GM12878 (cell line): ENCODE results near the gene DEFB132. TPM values are rescaled to one million over a fixed set of nuclear protein-coding genes. Genes with fewer than 3 reads are reported as not detected.

Experiments
- ATAC-seq: fragments of 200-7000 bp; cut with Tn5 transposase; 3 replicates; pipeline ENCODE4 v1.9.1; 2020; ENCODE audit warnings: mild to moderate bottlenecking, moderate library complexity
- BruUV-seq: library from RNA; stranded (reverse); fragments of 400-500 nt; replicated peaks from 2 replicates; lab custom pipeline; 2021; lab: Mats Ljungman, UMichigan
- CTCF ChIA-PET: fragments of 300-600 bp; sonication (Branson Sonifier 250); formaldehyde crosslinking; extraction: SDS; loops from one replicate; lab custom pipeline; 2021; ENCODE audit warnings: inconsistent platforms; lab: Yijun Ruan, JAX
- POLR2A ChIA-PET: fragments of 350-600 bp; formaldehyde crosslinking; extraction: SDS; loops from one replicate; lab custom pipeline; 2021; ENCODE audit warnings: inconsistent platforms; lab: Charles Lee
- RAD21 ChIA-PET: fragments of 300-600 bp; sonication (Branson Sonifier 250); formaldehyde crosslinking; loops from one replicate; lab custom pipeline; 2023; ENCODE audit warnings: antibody characterized with exemption; ENCODE audit not compliant: unreplicated experiment; lab: Charles Lee
- SMC1A ChIA-PET: fragments of 300-600 bp; sonication (Branson Sonifier 250); formaldehyde crosslinking; loops from one replicate; lab custom pipeline; 2023; ENCODE audit not compliant: unreplicated experiment, uncharacterized antibody; lab: Charles Lee
- DNase-seq: peaks from one replicate; pipeline ENCODE4 v3.0.0-alpha.2; 2011; ENCODE audit warnings: low read depth, low spot score
- FAIRE-seq: peaks from 3 replicates; lab custom pipeline; 2011; peaks lifted over from hg19 to GRCh38; lab: Jason Lieb, UNC
- H2AFZ ChIP-seq: 2 replicates; pipeline ENCODE4 v1.6.0; 2011; ENCODE audit warnings: low read depth, low read length, control low read depth; ENCODE audit not compliant: control insufficient read depth
- H3K27ac ChIP-seq: 2 replicates; pipeline ENCODE4 v1.5.1; 2011; ENCODE audit warnings: control low read depth; ENCODE audit not compliant: control insufficient read depth, insufficient read depth
- H3K27me3 ChIP-seq, 2 experiments: replicated peaks in 1 of 2; 2 replicates each; pipeline versions ENCODE4 v1.6.0 to v1.6.1; 2011; ENCODE audit warnings: low read length in 1 of 2; ENCODE audit not compliant: control insufficient read depth in 2 of 2, insufficient read depth in 2 of 2
- H3K36me3 ChIP-seq, 2 experiments: 2 replicates each; pipeline ENCODE4 v1.5.1; 2011; ENCODE audit warnings: low read length in 1 of 2; ENCODE audit not compliant: control insufficient read depth in 2 of 2, insufficient read depth in 2 of 2
- H3K4me1 ChIP-seq: 2 replicates; pipeline ENCODE4 v1.6.1; 2011; ENCODE audit warnings: mild to moderate bottlenecking, low read length, moderate library complexity, mixed read lengths; ENCODE audit not compliant: control insufficient read depth, insufficient read depth
- H3K4me2 ChIP-seq: 2 replicates; pipeline ENCODE4 v1.6.0; 2011; ENCODE audit warnings: control low read depth; ENCODE audit not compliant: control insufficient read depth, insufficient read depth
- H3K4me3 ChIP-seq: fragments of 200-600 bp; sonication (generic); 2 replicates; pipeline ENCODE4 v1.5.1; 2016
- H3K79me2 ChIP-seq: 2 replicates; pipeline ENCODE4 v1.6.0; 2011; ENCODE audit warnings: low read length; ENCODE audit not compliant: control insufficient read depth, insufficient read depth
- H3K9ac ChIP-seq: 2 replicates; pipeline ENCODE4 v1.8.0; 2011; ENCODE audit warnings: low read length, control low read depth, mixed read lengths; ENCODE audit not compliant: control insufficient read depth, insufficient read depth
- H3K9me3 ChIP-seq: replicated peaks from 3 replicates; pipeline ENCODE4 v1.5.1; 2011; ENCODE audit warnings: mild to moderate bottlenecking, low read length; ENCODE audit not compliant: control insufficient read depth, insufficient read depth
- H4K20me1 ChIP-seq: 2 replicates; pipeline ENCODE4 v1.6.0; 2011; ENCODE audit not compliant: control insufficient read depth, insufficient read depth
- ATF7 ChIP-seq: fragments of 450-650 bp; IDR thresholded peaks from 2 replicates; pipeline ENCODE4 v1.6.1; 2016; ENCODE audit warnings: low read depth, mild to moderate bottlenecking
- CBX5 ChIP-seq: sonication (generic); IDR thresholded peaks from 2 replicates; pipeline ENCODE4 v1.6.1; 2016; ENCODE audit warnings: low read depth, moderate library complexity, mild to moderate bottlenecking, inconsistent platforms
- CREB1 ChIP-seq: IDR thresholded peaks from 2 replicates; pipeline ENCODE4 v1.6.1; 2012; ENCODE audit warnings: low read depth, mild to moderate bottlenecking, inconsistent platforms
- GATAD2B ChIP-seq: fragments of 450-650 bp; conservative IDR thresholded peaks from 2 replicates; pipeline ENCODE4 v1.6.1; 2017; ENCODE audit warnings: low read depth, mild to moderate bottlenecking, moderate library complexity
- HDGF ChIP-seq: fragments of 450-650 bp; IDR thresholded peaks from 2 replicates; pipeline ENCODE4 v1.6.1; 2016; ENCODE audit warnings: antibody characterized with exemption
- RB1 ChIP-seq: fragments of 450-650 bp; formaldehyde crosslinking; IDR thresholded peaks from 2 replicates; pipeline ENCODE4 v1.6.1; 2017; ENCODE audit warnings: mild to moderate bottlenecking, borderline replicate concordance
- RELA ChIP-seq: fragments of 450-650 bp; IDR thresholded peaks from 2 replicates; pipeline ENCODE4 v1.8.0; 2014; ENCODE audit warnings: borderline replicate concordance; ENCODE audit not compliant: partially characterized antibody
- SIX5 ChIP-seq: IDR thresholded peaks from 2 replicates; pipeline ENCODE4 v1.6.1; 2011; ENCODE audit warnings: mild to moderate bottlenecking, low read depth, low read length, moderate library complexity; ENCODE audit not compliant: severe bottlenecking
- ZNF384 ChIP-seq: IDR thresholded peaks from 2 replicates; pipeline ENCODE4 v1.6.1; 2012; ENCODE audit warnings: low read depth, mild to moderate bottlenecking, low read length, improper control_type of control experiment, borderline replicate concordance
- WGBS: methylation state at CpG from one replicate; pipeline ENCODE4 v1.1.6; 2016; ENCODE audit warnings: low lambda C conversion rate; ENCODE audit not compliant: insufficient replicate concordance, insufficient coverage; ENCODE audit errors: missing lambda C conversion rate; 5-methylcytosine and 5-hydroxymethylcytosine counted together
- in situ Hi-C: fragments of 300-500 bp; cut with MboI; formaldehyde crosslinking; loops from 9 replicates; pipeline ENCODE4 v1.14.3; 2018; ENCODE audit warnings: mixed read lengths
- intact Hi-C: fragments of 100-400 bp; cut with micrococcal nuclease; formaldehyde crosslinking; loops from one replicate; pipeline ENCODE4 v1.14.2; 2022; ENCODE audit not compliant: unreplicated experiment
- polyA plus RNA-seq, 11 experiments: library from polyadenylated mRNA; depleted of rRNA in 4 of 11; unstranded in 6 of 11; stranded (reverse) in 5 of 11; fragments of >200 nt; fragmentation: Nextera tagmentation in 4 of 11; fragmentation: Illumina TruSeq in 1 of 11; extraction: Ambion mirVana in 4 of 11; extraction: Trizol in 1 of 11; gene quantifications; 1 replicate in 1 of 11; 2 replicates in 10 of 11; pipeline versions ENCODE4 v1.2.1 to v1.2.3, GENCODE V29; 2011 to 2016; ENCODE audit warnings: inconsistent platforms in 2 of 11, missing spikeins in 2 of 11, low read depth in 1 of 11
- total RNA-seq, 4 experiments: library from RNA; depleted of rRNA in 3 of 4; stranded (reverse); fragments of >200 nt in 3 of 4; fragmentation: Illumina TruSeq in 1 of 4; extraction: Trizol in 1 of 4; gene quantifications; 2 replicates each; pipeline versions ENCODE4 v1.2.1 to v1.2.3, GENCODE V29; 2013 to 2021
- TF ChIP-seq, protein P1 (sequence below): fragments of 450-650 bp; IDR thresholded peaks from 2 replicates; pipeline ENCODE4 v1.6.1; 2017; ENCODE audit warnings: borderline replicate concordance
- TF ChIP-seq, protein P2 (sequence below): fragments of 150-350 bp; IDR thresholded peaks from 2 replicates; pipeline ENCODE4 v1.6.1; 2014; ENCODE audit warnings: mild to moderate bottlenecking, low read depth, low read length
- TF ChIP-seq, protein P3 (sequence below): fragments of 450-650 bp; formaldehyde crosslinking; IDR thresholded peaks from 2 replicates; pipeline ENCODE4 v1.4.0; 2020; ENCODE audit warnings: mild to moderate bottlenecking, moderate library complexity

Gene DEFB132
- total and polyA plus RNA-seq, 10 of the 15 experiments (the other 5 are each of a cell fraction or from before 2014, with no cell fraction given), result not detected

DNA sequence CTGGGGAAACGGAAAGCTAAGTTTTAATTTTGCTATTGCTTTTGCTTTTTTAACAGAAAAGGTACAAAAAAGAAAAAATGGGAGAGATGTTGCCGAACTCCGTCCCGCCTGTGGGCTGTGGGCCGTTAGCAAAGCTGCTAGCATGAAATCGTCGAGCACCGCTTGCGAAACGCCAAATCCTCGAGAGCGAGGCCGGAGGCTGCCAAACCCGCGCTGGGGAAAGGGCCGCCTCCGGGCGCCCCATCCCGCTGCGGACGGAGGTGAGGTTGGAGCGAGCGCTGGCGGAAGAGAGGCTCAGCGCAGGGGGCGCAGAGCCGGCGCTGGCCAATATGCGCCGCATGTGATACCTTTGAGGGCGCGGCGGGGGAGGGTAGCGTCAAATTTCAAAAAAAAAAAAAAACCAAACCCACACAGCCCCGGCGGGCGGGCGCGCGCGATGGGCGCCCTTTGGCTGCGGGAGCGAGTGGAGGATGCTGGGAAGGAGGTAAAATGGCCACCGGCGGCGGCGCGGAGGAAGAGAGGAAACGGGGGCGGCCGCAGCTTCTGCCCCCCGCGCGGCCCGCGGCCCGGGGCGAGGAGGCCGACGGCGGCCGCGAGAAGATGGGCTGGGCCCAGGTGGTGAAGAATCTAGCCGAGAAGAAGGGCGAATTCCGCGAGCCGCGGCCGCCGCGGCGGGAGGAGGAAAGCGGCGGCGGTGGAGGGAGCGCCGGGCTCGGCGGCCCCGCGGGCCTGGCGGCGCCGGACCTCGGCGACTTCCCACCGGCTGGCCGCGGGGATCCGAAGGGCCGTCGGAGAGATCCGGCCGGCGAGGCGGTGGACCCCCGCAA is 39.8 kb downstream of the DEFB132 start, which contains the start of gene ZCCHC3:
TSS of gene ZCCHC3 (plus strand) at position 473 of the 827 bp plus-strand sequence. CDS start at position 490, 17 bp downstream.
- Histone ChIP-seq H4K20me1 (peaks cover 4% of the 10 kb centered on the region), H3K4me1 (peaks cover 25% of the 10 kb centered on the region), H3K79me2 (peaks cover 45% of the 10 kb centered on the region), H3K9ac (peak within 1 kb of the TSS; percentile 96), H3K4me2 (peak within 1 kb of the TSS; percentile 92), H3K36me3 (no peaks in the 10 kb centered on the region; a peak in 2 of 4 replicates), H3K27ac (peak within 1 kb of the TSS; percentile 90), H2AFZ (peak within 1 kb of the TSS; percentile 82), H3K4me3 (peak within 1 kb of the TSS; percentile 94), H3K9me3 (no peaks in the 10 kb centered on the region; the same call in 2 of the 3 replicates), H3K27me3 (no peaks in the 10 kb centered on the region)
- intact Hi-C loops (loop anchor here (1.0 kb wide), 1 partner anchor 27 kb away; no protein-coding TSS in a partner anchor), in situ Hi-C loops (no loop called here)
- ATAC-seq (peak; percentile 86), FAIRE-seq (no peak), DNase-seq (peak; percentile 59)
- under 1% methylated on average over 62 of the region's 99 CpGs for WGBS
- ChIA-PET RAD21 (interaction anchor here (1.0 to 2.4 kb wide), 6 partner anchors 11 to 41 kb away, joined by 3 to 11 read pairs (median 4); no protein-coding TSS in a partner anchor), POLR2A (interaction anchor here (0.7 to 2.1 kb wide), 4 partner anchors 28 to 84 kb away, joined by 3 to 6 read pairs (median 3); partner anchors contain the start of genes NRSN2, SOX12 and TRIB3), CTCF (interaction anchor here (1.0 to 2.7 kb wide), 3 partner anchors 25 to 33 kb away, joined by 3 to 15 read pairs (median 3); no protein-coding TSS in a partner anchor), SMC1A (interaction anchor here (1.1 to 2.1 kb wide), 7 partner anchors 15 to 49 kb away, joined by 3 to 15 read pairs (median 5); partner anchors contain the start of genes NRSN2 and SOX12)
- BruUV-seq, result TSS peak; percentile 88
- no peak; the same call in 1 of the 2 replicates for TF ChIP-seq ATF7
- 0 out of 2 replicates have a peak, but pooled peaks have one; percentile 85 for TF ChIP-seq GATAD2B
- TF ChIP-seq RB1, result peak; percentile 87; the same call in 1 of the 2 replicates
- TF ChIP-seq, protein P1, sequence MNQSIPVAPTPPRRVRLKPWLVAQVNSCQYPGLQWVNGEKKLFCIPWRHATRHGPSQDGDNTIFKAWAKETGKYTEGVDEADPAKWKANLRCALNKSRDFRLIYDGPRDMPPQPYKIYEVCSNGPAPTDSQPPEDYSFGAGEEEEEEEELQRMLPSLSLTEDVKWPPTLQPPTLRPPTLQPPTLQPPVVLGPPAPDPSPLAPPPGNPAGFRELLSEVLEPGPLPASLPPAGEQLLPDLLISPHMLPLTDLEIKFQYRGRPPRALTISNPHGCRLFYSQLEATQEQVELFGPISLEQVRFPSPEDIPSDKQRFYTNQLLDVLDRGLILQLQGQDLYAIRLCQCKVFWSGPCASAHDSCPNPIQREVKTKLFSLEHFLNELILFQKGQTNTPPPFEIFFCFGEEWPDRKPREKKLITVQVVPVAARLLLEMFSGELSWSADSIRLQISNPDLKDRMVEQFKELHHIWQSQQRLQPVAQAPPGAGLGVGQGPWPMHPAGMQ, result no peak
- TF ChIP-seq CBX5, result peak; percentile 86
- peak; percentile 44 for TF ChIP-seq SIX5
- peak; percentile 88 for TF ChIP-seq CREB1
- TF ChIP-seq HDGF, result peak; percentile 89
- peak; percentile 99 for TF ChIP-seq ZNF384
- TF ChIP-seq, protein P2, sequence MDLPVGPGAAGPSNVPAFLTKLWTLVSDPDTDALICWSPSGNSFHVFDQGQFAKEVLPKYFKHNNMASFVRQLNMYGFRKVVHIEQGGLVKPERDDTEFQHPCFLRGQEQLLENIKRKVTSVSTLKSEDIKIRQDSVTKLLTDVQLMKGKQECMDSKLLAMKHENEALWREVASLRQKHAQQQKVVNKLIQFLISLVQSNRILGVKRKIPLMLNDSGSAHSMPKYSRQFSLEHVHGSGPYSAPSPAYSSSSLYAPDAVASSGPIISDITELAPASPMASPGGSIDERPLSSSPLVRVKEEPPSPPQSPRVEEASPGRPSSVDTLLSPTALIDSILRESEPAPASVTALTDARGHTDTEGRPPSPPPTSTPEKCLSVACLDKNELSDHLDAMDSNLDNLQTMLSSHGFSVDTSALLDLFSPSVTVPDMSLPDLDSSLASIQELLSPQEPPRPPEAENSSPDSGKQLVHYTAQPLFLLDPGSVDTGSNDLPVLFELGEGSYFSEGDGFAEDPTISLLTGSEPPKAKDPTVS, result no peak
- TF ChIP-seq RELA, result no peak
- TF ChIP-seq, protein P3, sequence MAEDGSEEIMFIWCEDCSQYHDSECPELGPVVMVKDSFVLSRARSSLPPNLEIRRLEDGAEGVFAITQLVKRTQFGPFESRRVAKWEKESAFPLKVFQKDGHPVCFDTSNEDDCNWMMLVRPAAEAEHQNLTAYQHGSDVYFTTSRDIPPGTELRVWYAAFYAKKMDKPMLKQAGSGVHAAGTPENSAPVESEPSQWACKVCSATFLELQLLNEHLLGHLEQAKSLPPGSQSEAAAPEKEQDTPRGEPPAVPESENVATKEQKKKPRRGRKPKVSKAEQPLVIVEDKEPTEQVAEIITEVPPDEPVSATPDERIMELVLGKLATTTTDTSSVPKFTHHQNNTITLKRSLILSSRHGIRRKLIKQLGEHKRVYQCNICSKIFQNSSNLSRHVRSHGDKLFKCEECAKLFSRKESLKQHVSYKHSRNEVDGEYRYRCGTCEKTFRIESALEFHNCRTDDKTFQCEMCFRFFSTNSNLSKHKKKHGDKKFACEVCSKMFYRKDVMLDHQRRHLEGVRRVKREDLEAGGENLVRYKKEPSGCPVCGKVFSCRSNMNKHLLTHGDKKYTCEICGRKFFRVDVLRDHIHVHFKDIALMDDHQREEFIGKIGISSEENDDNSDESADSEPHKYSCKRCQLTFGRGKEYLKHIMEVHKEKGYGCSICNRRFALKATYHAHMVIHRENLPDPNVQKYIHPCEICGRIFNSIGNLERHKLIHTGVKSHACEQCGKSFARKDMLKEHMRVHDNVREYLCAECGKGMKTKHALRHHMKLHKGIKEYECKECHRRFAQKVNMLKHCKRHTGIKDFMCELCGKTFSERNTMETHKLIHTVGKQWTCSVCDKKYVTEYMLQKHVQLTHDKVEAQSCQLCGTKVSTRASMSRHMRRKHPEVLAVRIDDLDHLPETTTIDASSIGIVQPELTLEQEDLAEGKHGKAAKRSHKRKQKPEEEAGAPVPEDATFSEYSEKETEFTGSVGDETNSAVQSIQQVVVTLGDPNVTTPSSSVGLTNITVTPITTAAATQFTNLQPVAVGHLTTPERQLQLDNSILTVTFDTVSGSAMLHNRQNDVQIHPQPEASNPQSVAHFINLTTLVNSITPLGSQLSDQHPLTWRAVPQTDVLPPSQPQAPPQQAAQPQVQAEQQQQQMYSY, result no peak
